OCI-LY1 (cell line): ENCODE measurements around the gene CPTP.

Experiments used
- H2AFZ ChIP-seq: fragments of 200-600 bp; sonication (generic), shearing (Covaris generic); 2 replicates; pipeline ENCODE4 v1.6.0; 2014; ENCODE audit warnings: antibody characterized with exemption, mild to moderate bottlenecking, low read length
- H3F3A ChIP-seq: fragments of 200-600 bp; sonication (generic), shearing (Covaris generic); 2 replicates; pipeline ENCODE4 v1.6.0; 2014; ENCODE audit warnings: mild to moderate bottlenecking, antibody characterized with exemption, low read length, moderate library complexity; ENCODE audit not compliant: insufficient read depth
- H3K27ac ChIP-seq: fragments of 200-600 bp; sonication (generic); 2 replicates; pipeline ENCODE4 v1.5.1; 2014; ENCODE audit warnings: low read length, mixed run types, mild to moderate bottlenecking, low read depth; ENCODE audit not compliant: poor library complexity, severe bottlenecking
- H3K27me3 ChIP-seq: fragments of 200-600 bp; sonication (generic); 2 replicates; pipeline ENCODE4 v1.6.0; 2014; ENCODE audit warnings: antibody characterized with exemption, mild to moderate bottlenecking, low read length, moderate library complexity; ENCODE audit not compliant: insufficient read depth
- H3K36me3 ChIP-seq: fragments of 200-600 bp; sonication (generic); 2 replicates; pipeline ENCODE4 v1.6.1; 2014; ENCODE audit warnings: mild to moderate bottlenecking, antibody characterized with exemption, low read length, moderate library complexity, mixed read lengths; ENCODE audit not compliant: insufficient read depth
- H3K4me1 ChIP-seq: fragments of 200-600 bp; sonication (generic); 2 replicates; pipeline ENCODE4 v1.5.1; 2014; ENCODE audit warnings: mild to moderate bottlenecking, low read length, moderate library complexity; ENCODE audit not compliant: insufficient read depth, severe bottlenecking
- H3K4me2 ChIP-seq: fragments of 200-600 bp; sonication (generic), shearing (Covaris generic); 2 replicates; pipeline ENCODE4 v1.6.1; 2014; ENCODE audit warnings: low read length
- H3K4me3 ChIP-seq: fragments of 200-600 bp; sonication (generic); 2 replicates; pipeline ENCODE4 v1.5.1; 2014; ENCODE audit warnings: low read length, low read depth, mild to moderate bottlenecking, mixed read lengths; ENCODE audit not compliant: poor library complexity, severe bottlenecking
- H3K79me2 ChIP-seq: fragments of 200-600 bp; shearing (Covaris generic); 2 replicates; pipeline ENCODE4 v1.6.1; 2016; ENCODE audit warnings: mixed run types, low read length, mixed read lengths; ENCODE audit not compliant: insufficient read depth
- H3K9ac ChIP-seq: fragments of 200-600 bp; sonication (generic), shearing (Covaris generic); 2 replicates; pipeline ENCODE4 v1.6.1; 2014; ENCODE audit warnings: mild to moderate bottlenecking, low read length, mixed read lengths
- H3K9me2 ChIP-seq: fragments of 200-600 bp; sonication (generic), shearing (Covaris generic); 2 replicates; pipeline ENCODE4 v1.6.1; 2014; ENCODE audit warnings: low read depth, mild to moderate bottlenecking, low read length, mixed read lengths
- H3K9me3 ChIP-seq: fragments of 200-600 bp; shearing (Covaris generic); 2 replicates; pipeline ENCODE4 v1.6.1; 2014; ENCODE audit warnings: low read length, mixed read lengths
- H4K20me1 ChIP-seq: fragments of 200-600 bp; sonication (generic), shearing (Covaris generic); 2 replicates; pipeline ENCODE4 v1.6.0; 2016; ENCODE audit warnings: mild to moderate bottlenecking, low read length; ENCODE audit not compliant: insufficient read depth
- EZH2 ChIP-seq: fragments of 200-600 bp; sonication (generic), shearing (Covaris generic); IDR thresholded peaks from 2 replicates; pipeline ENCODE4 v1.8.0; 2017; ENCODE audit warnings: borderline replicate concordance, mixed run types, mild to moderate bottlenecking, antibody characterized with exemption, low read length, moderate library complexity, mixed read lengths
- TF ChIP-seq, protein P1 (sequence below): fragments of 200-600 bp; sonication (generic), shearing (Covaris generic); IDR thresholded peaks from 2 replicates; pipeline ENCODE4 v1.5.1; 2017; ENCODE audit warnings: mild to moderate bottlenecking, antibody characterized with exemption, low read length, moderate library complexity, mixed read lengths

CPTP gene

DNA sequence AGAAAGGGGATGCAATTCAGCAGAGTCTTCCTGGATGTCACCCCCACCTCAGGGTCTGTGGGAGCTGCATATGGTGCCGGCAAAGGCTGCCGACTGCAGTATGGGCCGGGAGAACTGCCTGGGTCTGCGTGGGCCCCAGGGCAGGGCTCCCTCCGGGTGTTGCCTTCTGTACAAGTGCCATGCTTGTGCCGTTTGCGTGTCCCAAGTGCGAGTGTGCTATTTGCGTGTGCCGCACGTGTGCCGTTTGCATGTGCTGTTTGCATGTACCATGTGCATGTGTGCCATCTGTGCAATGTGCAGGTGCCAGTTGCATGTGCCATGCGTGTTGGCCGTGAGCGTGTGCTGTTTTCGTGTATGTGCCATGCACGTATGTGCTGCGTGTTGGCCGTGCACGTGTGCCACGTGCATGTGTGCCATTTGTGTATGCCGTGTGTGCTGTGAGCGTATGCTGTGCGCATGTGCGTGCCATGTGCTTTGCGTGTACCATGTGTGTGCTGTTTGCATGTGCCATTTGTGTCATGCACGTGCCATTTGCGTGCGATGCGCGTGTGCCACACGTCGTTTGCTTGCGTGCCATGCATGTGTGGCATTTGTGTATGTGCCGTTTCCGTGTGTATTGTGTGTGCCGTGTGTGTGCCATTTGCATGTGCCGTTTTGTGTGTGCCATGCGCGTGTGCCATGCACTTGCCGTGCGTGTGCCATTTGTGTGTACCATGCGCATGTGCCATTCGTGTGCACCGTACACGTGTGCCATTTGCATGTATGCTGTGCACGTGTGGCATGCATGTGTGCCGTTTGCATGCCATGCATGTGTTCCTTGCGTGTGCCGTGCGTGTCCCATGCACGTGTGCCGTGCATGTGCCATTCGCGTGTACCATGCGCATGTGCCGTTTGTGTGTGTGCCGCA, 5.0 kb downstream of the CPTP start:
- no peaks in the 10 kb centered on the region for H3K27me3 ChIP-seq
- H3K36me3 ChIP-seq = no peaks in the 10 kb centered on the region
- H3K4me1 ChIP-seq = peaks cover 16% of the 10 kb centered on the region
- H3K9me2 ChIP-seq = no peaks in the 10 kb centered on the region
- no peak overlapping the region for H3K4me2 ChIP-seq
- TF ChIP-seq, protein P1, sequence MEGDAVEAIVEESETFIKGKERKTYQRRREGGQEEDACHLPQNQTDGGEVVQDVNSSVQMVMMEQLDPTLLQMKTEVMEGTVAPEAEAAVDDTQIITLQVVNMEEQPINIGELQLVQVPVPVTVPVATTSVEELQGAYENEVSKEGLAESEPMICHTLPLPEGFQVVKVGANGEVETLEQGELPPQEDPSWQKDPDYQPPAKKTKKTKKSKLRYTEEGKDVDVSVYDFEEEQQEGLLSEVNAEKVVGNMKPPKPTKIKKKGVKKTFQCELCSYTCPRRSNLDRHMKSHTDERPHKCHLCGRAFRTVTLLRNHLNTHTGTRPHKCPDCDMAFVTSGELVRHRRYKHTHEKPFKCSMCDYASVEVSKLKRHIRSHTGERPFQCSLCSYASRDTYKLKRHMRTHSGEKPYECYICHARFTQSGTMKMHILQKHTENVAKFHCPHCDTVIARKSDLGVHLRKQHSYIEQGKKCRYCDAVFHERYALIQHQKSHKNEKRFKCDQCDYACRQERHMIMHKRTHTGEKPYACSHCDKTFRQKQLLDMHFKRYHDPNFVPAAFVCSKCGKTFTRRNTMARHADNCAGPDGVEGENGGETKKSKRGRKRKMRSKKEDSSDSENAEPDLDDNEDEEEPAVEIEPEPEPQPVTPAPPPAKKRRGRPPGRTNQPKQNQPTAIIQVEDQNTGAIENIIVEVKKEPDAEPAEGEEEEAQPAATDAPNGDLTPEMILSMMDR = no peak
- no peak for TF ChIP-seq EZH2
- no peak overlapping the region for H3K4me3 ChIP-seq
- no peaks in the 10 kb centered on the region for H4K20me1 ChIP-seq
- H3F3A ChIP-seq = no peaks in the 10 kb centered on the region
- H3K9me3 ChIP-seq = no peaks in the 10 kb centered on the region
- no peak overlapping the region for H3K27ac ChIP-seq
- no peaks in the 10 kb centered on the region for H3K79me2 ChIP-seq
- no peak overlapping the region for H3K9ac ChIP-seq
- no peak overlapping the region for H2AFZ ChIP-seq

DNA sequence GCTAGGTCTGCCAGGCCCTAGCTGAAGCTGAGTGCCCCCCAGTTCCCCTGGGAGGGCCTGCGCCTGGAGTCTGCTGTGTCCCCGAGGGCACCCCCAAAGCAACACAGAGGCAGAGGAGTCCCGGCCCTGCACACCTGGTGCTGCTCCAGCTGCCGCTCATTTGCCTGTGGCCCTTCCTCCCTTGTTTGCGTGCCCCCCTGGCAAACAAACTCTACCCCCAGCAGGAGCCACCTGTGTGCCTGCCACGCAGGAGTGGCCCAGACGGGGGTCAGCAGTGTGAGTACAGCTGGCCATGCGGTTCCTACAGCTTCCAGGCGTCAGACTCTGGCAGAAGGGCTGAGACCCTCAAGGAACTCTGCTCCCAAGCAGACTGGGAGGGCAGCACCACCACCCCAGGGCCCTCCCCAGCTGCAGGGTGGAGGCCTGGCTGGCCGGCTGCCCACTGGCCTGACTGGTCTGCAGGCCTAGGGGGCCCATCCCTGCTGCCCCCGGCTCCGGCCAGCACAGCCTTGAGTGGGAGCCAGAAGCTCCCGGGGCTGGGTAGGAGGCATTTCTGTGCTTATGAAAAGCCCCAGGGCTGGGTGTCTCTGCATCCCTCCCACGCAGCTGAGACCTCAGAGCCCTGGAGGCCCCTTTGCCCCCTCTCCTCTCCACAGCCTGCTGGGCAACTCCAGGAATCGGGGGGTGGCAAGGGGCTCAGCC, 5.9 kb downstream of the CPTP start:
- Histone ChIP-seq H3K4me1 (peaks cover 12% of the 10 kb centered on the region), H3K4me3 (no peak overlapping the region), H4K20me1 (no peaks in the 10 kb centered on the region), H3K27ac (no peak overlapping the region), H3K9me2 (no peaks in the 10 kb centered on the region), H2AFZ (no peak overlapping the region), H3K4me2 (no peak overlapping the region), H3K36me3 (no peaks in the 10 kb centered on the region), H3K9me3 (no peaks in the 10 kb centered on the region), H3K79me2 (no peaks in the 10 kb centered on the region), H3K27me3 (no peaks in the 10 kb centered on the region), H3F3A (no peaks in the 10 kb centered on the region), H3K9ac (no peak overlapping the region)
- TF ChIP-seq EZH2 = no peak
- TF ChIP-seq, protein P1 = no peak

GRCh38 chr1:1331068-1331965, 6.7 kb downstream of the CPTP start, which contains the start of gene TAS1R3:
TAS1R3 (plus strand) TSS chr1:1331280; CDS start chr1:1331346, 66 bp downstream.
- Histone ChIP-seq H4K20me1 (no peaks in the 10 kb centered on the region), H2AFZ (no peak within 1 kb of the TSS)

More at GRCh38 chr1:1331068-1331965, 6.7 kb downstream of the CPTP start, which contains the start of gene TAS1R3:
- no peaks in the 10 kb centered on the region for H3K79me2 ChIP-seq
- peaks cover 4% of the 10 kb centered on the region for H3K4me1 ChIP-seq
- H3K4me3 ChIP-seq = no peak within 1 kb of the TSS
- no peak within 1 kb of the TSS for H3K4me2 ChIP-seq
- H3K27ac ChIP-seq = no peak within 1 kb of the TSS
- no peak for TF ChIP-seq EZH2
- TF ChIP-seq, protein P1 = no peak
- H3K9me2 ChIP-seq = no peaks in the 10 kb centered on the region
- H3K27me3 ChIP-seq = no peaks in the 10 kb centered on the region
- no peak within 1 kb of the TSS for H3K9ac ChIP-seq
- H3K36me3 ChIP-seq = no peaks in the 10 kb centered on the region; the same call in 1 of the 2 replicates
- H3K9me3 ChIP-seq = no peaks in the 10 kb centered on the region
- H3F3A ChIP-seq = no peaks in the 10 kb centered on the region
